H9 (cell line): ENCODE results near the gene DISC1. TPM values are rescaled to one million over a fixed set of nuclear protein-coding genes. Genes with fewer than 3 reads are reported as not detected.
"Not testable (repeated sequence)": the region's sequence is repeated elsewhere in the genome, so short reads cannot be mapped to it uniquely, and the experiment has no call there.

Experiments used
- DNase-seq: peaks from one replicate; pipeline ENCODE4 v3.0.0-alpha.2; 2017
- H2AFZ ChIP-seq: one replicate; pipeline ENCODE4 v1.6.1; 2013; ENCODE audit warnings: mild to moderate bottlenecking, low read length, control low read depth, moderate library complexity
- H2AK5ac ChIP-seq: 2 replicates; pipeline ENCODE4 v1.6.1; 2013; ENCODE audit warnings: low read length, control low read depth, mixed read lengths; ENCODE audit not compliant: insufficient read length
- H2BK120ac ChIP-seq: one replicate; pipeline ENCODE4 v1.6.1; 2013; ENCODE audit warnings: low read depth, mild to moderate bottlenecking, low read length, control low read depth, inconsistent platforms; ENCODE audit not compliant: poor library complexity, severe bottlenecking
- H2BK12ac ChIP-seq: 2 replicates; pipeline ENCODE4 v1.6.1; 2013; ENCODE audit warnings: low read length, control low read depth, mixed read lengths, low read depth; ENCODE audit not compliant: insufficient read length
- H2BK15ac ChIP-seq: 2 replicates; pipeline ENCODE4 v1.6.1; 2013; ENCODE audit warnings: low read depth, low read length, control low read depth
- H2BK20ac ChIP-seq: one replicate; pipeline ENCODE4 v1.6.1; 2013; ENCODE audit warnings: low read depth, mild to moderate bottlenecking, low read length, control low read depth, inconsistent platforms; ENCODE audit not compliant: poor library complexity, severe bottlenecking
- H2BK5ac ChIP-seq: 2 replicates; pipeline ENCODE4 v1.6.1; 2013; ENCODE audit warnings: low read length, control low read depth, mixed read lengths; ENCODE audit not compliant: insufficient read length
- H3K14ac ChIP-seq: 2 replicates; pipeline ENCODE4 v1.6.1; 2013; ENCODE audit warnings: low read length, control low read depth; ENCODE audit not compliant: insufficient read depth
- H3K18ac ChIP-seq: 2 replicates; pipeline ENCODE4 v1.6.1; 2013; ENCODE audit warnings: low read depth, mild to moderate bottlenecking, mixed read lengths, low read length, control low read depth; ENCODE audit not compliant: insufficient read length
- H3K23ac ChIP-seq: 2 replicates; pipeline ENCODE4 v1.6.1; 2013; ENCODE audit warnings: low read length, control low read depth, mixed read lengths, low read depth; ENCODE audit not compliant: insufficient read length
- H3K23me2 ChIP-seq: 2 replicates; pipeline ENCODE4 v1.6.1; 2013; ENCODE audit warnings: low read depth, mild to moderate bottlenecking, mixed read lengths, low read length, control low read depth; ENCODE audit not compliant: insufficient read length, poor library complexity, severe bottlenecking
- H3K27ac ChIP-seq: 2 replicates; pipeline ENCODE4 v1.5.1; 2013; ENCODE audit warnings: low read length, control low read depth, mixed read lengths, low read depth; ENCODE audit not compliant: insufficient read length
- H3K27me3 ChIP-seq: 2 replicates; pipeline ENCODE4 v1.6.1; 2013; ENCODE audit warnings: low read length, control low read depth, inconsistent platforms; ENCODE audit not compliant: insufficient read depth
- H3K4ac ChIP-seq: 2 replicates; pipeline ENCODE4 v1.6.1; 2013; ENCODE audit warnings: low read depth, mild to moderate bottlenecking, control low read depth, inconsistent platforms, low read length, moderate library complexity
- H3K4me1 ChIP-seq: 2 replicates; pipeline ENCODE4 v1.6.1; 2013; ENCODE audit warnings: low read length, control low read depth, inconsistent platforms; ENCODE audit not compliant: insufficient read depth
- H3K4me2 ChIP-seq: 2 replicates; pipeline ENCODE4 v1.6.1; 2013; ENCODE audit warnings: low read length, control low read depth, mixed read lengths; ENCODE audit not compliant: insufficient read length, insufficient read depth
- H3K56ac ChIP-seq: 2 replicates; pipeline ENCODE4 v1.6.1; 2013; ENCODE audit warnings: low read depth, mild to moderate bottlenecking, mixed read lengths, low read length, control low read depth; ENCODE audit not compliant: insufficient read length
- H3K79me1 ChIP-seq: 2 replicates; pipeline ENCODE4 v1.6.1; 2013; ENCODE audit warnings: low read depth, mild to moderate bottlenecking, moderate library complexity, low read length, control low read depth, inconsistent platforms; ENCODE audit not compliant: insufficient read depth, poor library complexity, severe bottlenecking
- H3K79me2 ChIP-seq: 2 replicates; pipeline ENCODE4 v1.6.1; 2013; ENCODE audit warnings: low read length, control low read depth, inconsistent platforms; ENCODE audit not compliant: insufficient read depth
- H3K9ac ChIP-seq: 2 replicates; pipeline ENCODE4 v1.6.1; 2013; ENCODE audit warnings: low read length, control low read depth, mixed read lengths; ENCODE audit not compliant: insufficient read length; ENCODE audit errors: extremely low read depth
- H3K9me3 ChIP-seq: one replicate; pipeline ENCODE4 v1.6.1; 2013; ENCODE audit warnings: low read depth, low read length, inconsistent platforms; ENCODE audit not compliant: control insufficient read depth
- H3T11ph ChIP-seq: one replicate; pipeline ENCODE4 v1.6.1; 2013; ENCODE audit warnings: mild to moderate bottlenecking, low read length, control low read depth, inconsistent platforms
- H4K20me1 ChIP-seq: one replicate; pipeline ENCODE4 v1.6.1; 2013; ENCODE audit not compliant: control insufficient read depth, insufficient read length, insufficient read depth
- H4K5ac ChIP-seq: 2 replicates; pipeline ENCODE4 v1.6.1; 2013; ENCODE audit warnings: low read depth, mild to moderate bottlenecking, mixed read lengths, low read length, control low read depth; ENCODE audit not compliant: insufficient read length
- H4K8ac ChIP-seq: replicated peaks from 2 replicates; pipeline ENCODE4 v1.6.1; 2013; ENCODE audit warnings: low read length, control low read depth, mixed read lengths, low read depth; ENCODE audit not compliant: insufficient read length
- H4K91ac ChIP-seq: 2 replicates; pipeline ENCODE4 v1.6.1; 2013; ENCODE audit warnings: low read depth, mild to moderate bottlenecking, moderate library complexity, mixed read lengths, low read length, control low read depth; ENCODE audit not compliant: insufficient read length
- H3K27ac Mint-ChIP-seq, 3 experiments: 2 replicates in 2 of 3; 3 replicates in 1 of 3; pipeline ENCODE4 v1.8.0; 2020 to 2021; ENCODE audit warnings: mixed read lengths in 3 of 3, mild to moderate bottlenecking in 1 of 3, moderate library complexity in 1 of 3
- H3K27me3 Mint-ChIP-seq: 2 replicates; pipeline ENCODE4 v1.8.0; 2021; ENCODE audit warnings: low read depth, mild to moderate bottlenecking, moderate library complexity, mixed read lengths
- H3K36me3 Mint-ChIP-seq, 3 experiments: 2 replicates in 2 of 3; 3 replicates in 1 of 3; pipeline ENCODE4 v1.8.0; 2020 to 2021; ENCODE audit warnings: low read depth in 3 of 3, mixed read lengths in 3 of 3; ENCODE audit not compliant: insufficient read depth in 1 of 3
- H3K4me1 Mint-ChIP-seq, 2 experiments: 2 replicates each; pipeline ENCODE4 v1.8.0; 2020; ENCODE audit warnings: mixed read lengths in 2 of 2
- H3K4me3 Mint-ChIP-seq, 2 experiments: 2 replicates in 1 of 2; 3 replicates in 1 of 2; pipeline ENCODE4 v1.8.0; 2020 to 2021; ENCODE audit warnings: mild to moderate bottlenecking in 2 of 2, mixed read lengths in 2 of 2, moderate library complexity in 1 of 2
- H3K9me3 Mint-ChIP-seq, 2 experiments: 2 replicates in 1 of 2; 3 replicates in 1 of 2; pipeline ENCODE4 v1.8.0; 2020; ENCODE audit warnings: mild to moderate bottlenecking in 2 of 2, mixed read lengths in 2 of 2, moderate library complexity in 1 of 2
- WGBS: extraction: QIAGEN DNeasy Blood & Tissue Kit; methylation state at CpG from one replicate; pipeline ENCODE4 v1.1.7; 2013; ENCODE audit warnings: missing lambda C conversion rate, low lambda C conversion rate, mixed read lengths; ENCODE audit not compliant: insufficient read length; ENCODE audit errors: extremely low coverage; 5-methylcytosine and 5-hydroxymethylcytosine counted together
- total RNA-seq: library from RNA; stranded (reverse); gene quantifications from 2 replicates; pipeline ENCODE4 v1.2.1, GENCODE V29; 2021
- TF ChIP-seq, protein P1 (sequence below): fragments of 200-600 bp; sonication (generic); conservative IDR thresholded peaks from 3 replicates; pipeline ENCODE4 v1.8.0; 2021; ENCODE audit warnings: antibody characterized with exemption, mild to moderate bottlenecking

DISC1 gene
- total RNA-seq, 1 experiment from 2014 or later: 2.5 TPM

DNA sequence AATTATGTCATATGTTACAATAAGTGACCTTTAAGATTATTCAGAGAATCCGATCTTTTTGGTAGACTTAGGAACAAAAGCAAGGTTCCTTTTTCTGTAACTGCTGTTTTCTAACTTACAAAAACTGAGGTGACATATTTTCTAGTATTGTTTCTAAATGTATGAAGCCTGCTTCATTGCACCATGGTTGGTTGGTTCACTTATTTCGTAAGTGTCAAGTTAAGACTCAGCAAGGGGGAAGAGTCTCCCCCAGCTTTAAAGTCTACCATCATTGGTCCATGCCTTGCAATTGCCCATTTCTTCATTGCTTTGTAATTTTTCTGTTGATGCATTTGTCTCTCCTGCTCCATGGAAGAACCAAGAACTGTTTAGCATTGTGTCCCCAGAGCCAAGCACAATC is 136.9 kb downstream of the DISC1 start:
- Histone ChIP-seq H3K14ac (no peak overlapping the region), H3K56ac (no peak overlapping the region), H4K5ac (no peak overlapping the region), H2AK5ac (no peak overlapping the region), H3K27ac (no peak overlapping the region), H2BK5ac (no peak overlapping the region), H3K79me1 (no peaks in the 10 kb centered on the region), H2BK15ac (no peak overlapping the region), H3K27me3 (no peaks in the 10 kb centered on the region), H3K4me2 (no peak overlapping the region), H4K91ac (no peak overlapping the region), H3K18ac (no peak overlapping the region), H3T11ph (no peak overlapping the region), H2AFZ (no peak overlapping the region), H3K23me2 (no peaks in the 10 kb centered on the region), H4K20me1 (no peaks in the 10 kb centered on the region), H3K9ac (no peak overlapping the region), H2BK12ac (no peak overlapping the region), H3K4me1 (no peaks in the 10 kb centered on the region), H2BK120ac (no peak overlapping the region), H3K4ac (no peak overlapping the region), H3K23ac (no peak overlapping the region), H4K8ac (no peak overlapping the region), H2BK20ac (no peak overlapping the region), H3K79me2 (no peaks in the 10 kb centered on the region), H3K9me3 (no peaks in the 10 kb centered on the region)
- no peaks in the 10 kb centered on the region; a peak in 1 of 4 replicates for H3K4me1 Mint-ChIP-seq
- H3K27me3 Mint-ChIP-seq: peaks cover 2% of the 10 kb centered on the region; the same call in 1 of the 2 replicates
- no peak overlapping the region for H3K27ac Mint-ChIP-seq
- TF ChIP-seq, protein P1, sequence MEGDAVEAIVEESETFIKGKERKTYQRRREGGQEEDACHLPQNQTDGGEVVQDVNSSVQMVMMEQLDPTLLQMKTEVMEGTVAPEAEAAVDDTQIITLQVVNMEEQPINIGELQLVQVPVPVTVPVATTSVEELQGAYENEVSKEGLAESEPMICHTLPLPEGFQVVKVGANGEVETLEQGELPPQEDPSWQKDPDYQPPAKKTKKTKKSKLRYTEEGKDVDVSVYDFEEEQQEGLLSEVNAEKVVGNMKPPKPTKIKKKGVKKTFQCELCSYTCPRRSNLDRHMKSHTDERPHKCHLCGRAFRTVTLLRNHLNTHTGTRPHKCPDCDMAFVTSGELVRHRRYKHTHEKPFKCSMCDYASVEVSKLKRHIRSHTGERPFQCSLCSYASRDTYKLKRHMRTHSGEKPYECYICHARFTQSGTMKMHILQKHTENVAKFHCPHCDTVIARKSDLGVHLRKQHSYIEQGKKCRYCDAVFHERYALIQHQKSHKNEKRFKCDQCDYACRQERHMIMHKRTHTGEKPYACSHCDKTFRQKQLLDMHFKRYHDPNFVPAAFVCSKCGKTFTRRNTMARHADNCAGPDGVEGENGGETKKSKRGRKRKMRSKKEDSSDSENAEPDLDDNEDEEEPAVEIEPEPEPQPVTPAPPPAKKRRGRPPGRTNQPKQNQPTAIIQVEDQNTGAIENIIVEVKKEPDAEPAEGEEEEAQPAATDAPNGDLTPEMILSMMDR: no peak
- no peak overlapping the region for H3K4me3 Mint-ChIP-seq
- H3K36me3 Mint-ChIP-seq: no peaks in the 10 kb centered on the region
- WGBS: no CpG with 5 or more reads among the region's 2 CpGs
- H3K9me3 Mint-ChIP-seq: no peaks in the 10 kb centered on the region
- no peak for DNase-seq

DNA sequence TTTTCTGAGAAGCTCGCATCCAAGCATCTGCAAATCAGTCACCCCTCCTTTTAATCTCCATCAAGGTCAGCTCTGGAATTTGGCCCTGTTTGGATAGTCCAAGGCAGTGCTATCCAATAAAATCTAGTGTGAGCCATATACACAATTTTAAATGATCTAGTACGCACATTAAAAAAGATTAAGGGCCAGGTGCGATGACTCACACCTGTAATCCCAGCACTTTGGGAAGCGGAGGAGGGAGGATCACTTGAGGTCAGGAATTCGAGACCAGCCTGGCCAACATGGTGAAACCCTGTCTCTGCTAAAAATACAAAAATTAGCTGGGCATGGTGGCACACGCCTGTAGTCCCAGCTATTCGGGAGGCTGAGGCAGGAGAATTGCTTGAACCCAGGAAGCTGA is 139.2 kb downstream of the DISC1 start:
- not testable (repeated sequence) for H3K9me3 Mint-ChIP-seq, H3K4me2 ChIP-seq, H2AK5ac ChIP-seq, H4K20me1 ChIP-seq, H4K91ac ChIP-seq, H3K4me3 Mint-ChIP-seq, H3K9me3 ChIP-seq, H3K9ac ChIP-seq, H3K56ac ChIP-seq, H3K79me1 ChIP-seq, H3K27ac ChIP-seq, H2BK5ac ChIP-seq, H3K79me2 ChIP-seq, H3K18ac ChIP-seq, H3K23ac ChIP-seq, H4K8ac ChIP-seq, H3K14ac ChIP-seq, H3K4ac ChIP-seq, H3K4me1 ChIP-seq, H3T11ph ChIP-seq, H2BK12ac ChIP-seq, H2BK20ac ChIP-seq, H3K27me3 ChIP-seq, H3K36me3 Mint-ChIP-seq, H2BK120ac ChIP-seq, H3K27ac Mint-ChIP-seq, H2BK15ac ChIP-seq, H3K23me2 ChIP-seq, H3K27me3 Mint-ChIP-seq, H4K5ac ChIP-seq, H2AFZ ChIP-seq, H3K4me1 Mint-ChIP-seq, DNase-seq
- WGBS: no CpG with 5 or more reads among the region's 7 CpGs
